Measurements from ENCODE around the gene KANK3.
"Not testable (repeated sequence)": the region's sequence is repeated elsewhere in the genome, so short reads cannot be mapped to it uniquely, and the experiment has no call there.

DNA sequence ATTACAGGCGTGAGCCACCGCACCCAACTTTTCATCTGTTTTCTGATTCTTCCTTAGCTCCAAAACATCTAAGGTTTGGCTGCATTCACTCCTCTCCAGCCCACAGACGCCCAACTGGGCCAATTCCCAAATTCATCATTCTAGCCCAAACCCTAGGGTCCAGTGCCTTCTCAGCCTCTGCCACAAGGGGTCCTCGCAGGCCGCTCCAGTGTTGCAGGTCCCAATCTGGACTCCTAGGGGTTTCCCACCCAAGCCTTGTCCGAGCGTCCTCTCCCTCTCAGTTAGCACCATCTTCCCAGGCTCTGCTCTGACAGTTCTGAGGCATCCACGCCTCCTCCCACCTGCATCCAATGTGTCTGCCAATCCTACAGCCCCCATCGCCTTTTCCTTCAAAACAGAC is 51.7 kb downstream of the KANK3 start:
- TF ChIP-seq CTCF (IDR thresholded peaks at IDR 0.05 in 2 of 3, conservative IDR thresholded peaks at IDR 0.05 in 1 of 3; ENCODE audit: insufficient read depth in 2 of 3, low read depth in 1 of 3, low read length in 3 of 3); JUND (IDR thresholded peaks at IDR 0.05; ENCODE audit: borderline replicate concordance, low read depth, low read length); JUND (tag; IDR thresholded peaks at IDR 0.05; ENCODE audit: borderline replicate concordance, low read depth, low read length); POLR2G (IDR thresholded peaks at IDR 0.05; ENCODE audit: low read depth, low read length); ZNF408 (CRISPR knock-in tag; IDR thresholded peaks at IDR 0.05; ENCODE audit: low read depth); RUNX1 (IDR thresholded peaks at IDR 0.05; ENCODE audit: low read depth): not testable (repeated sequence)

Data from K562 (cell line).